Activated CD4-positive, alpha-beta T cell treated with anti-CD3 and anti-CD28 coated beads for 1 hour (primary cell): ENCODE results near the gene ODAD4.
"Not testable (repeated sequence)": the region's sequence is repeated elsewhere in the genome, so short reads cannot be mapped to it uniquely, and the experiment has no call there.

ENCODE experiments used
- DNase-seq: peaks from one replicate; pipeline ENCODE4 v3.0.0-alpha.2; 2020

ODAD4 gene

DNA sequence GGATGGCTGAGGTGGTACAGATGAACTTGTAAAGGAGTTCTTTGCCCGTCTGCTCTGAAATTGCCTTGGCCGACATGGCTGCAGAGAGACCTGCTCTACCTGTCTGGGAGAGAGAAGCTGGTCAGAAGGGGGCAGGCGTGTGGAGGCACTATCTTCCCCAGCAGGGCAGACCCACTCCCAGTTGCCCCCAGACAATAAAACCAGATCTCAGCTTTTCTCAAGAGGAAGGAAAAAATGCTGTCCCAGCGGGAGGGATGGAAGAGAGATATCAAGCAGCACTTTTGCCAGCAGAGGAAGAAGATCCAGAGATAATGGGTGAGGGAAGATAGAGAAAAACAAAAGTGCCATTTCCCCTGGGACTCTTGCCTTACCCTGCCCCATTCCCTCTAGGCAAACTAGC lies 16.6 kb upstream of the ODAD4 start:
- DNase-seq = no peak

DNA sequence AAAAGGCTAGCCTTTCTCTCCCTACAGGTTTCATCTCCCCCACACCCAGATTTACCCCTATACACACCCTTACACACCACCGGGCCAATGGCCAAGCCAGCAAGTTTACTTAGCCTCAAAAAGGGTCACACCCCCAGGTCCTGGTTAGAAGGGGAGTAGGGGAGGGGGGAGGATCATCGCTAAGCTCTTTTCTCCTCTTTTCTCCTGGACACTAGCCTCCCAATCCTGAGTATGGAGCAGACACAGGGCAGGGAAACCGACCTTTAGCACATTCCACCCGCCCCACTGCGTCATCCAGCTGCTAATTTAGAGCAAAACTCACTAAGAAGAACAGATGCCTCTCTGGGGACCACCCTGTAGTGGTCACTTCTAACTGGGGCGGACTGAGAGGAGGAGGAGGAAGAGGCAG lies 16.1 kb upstream of the ODAD4 start:
- DNase-seq = no peak

DNA sequence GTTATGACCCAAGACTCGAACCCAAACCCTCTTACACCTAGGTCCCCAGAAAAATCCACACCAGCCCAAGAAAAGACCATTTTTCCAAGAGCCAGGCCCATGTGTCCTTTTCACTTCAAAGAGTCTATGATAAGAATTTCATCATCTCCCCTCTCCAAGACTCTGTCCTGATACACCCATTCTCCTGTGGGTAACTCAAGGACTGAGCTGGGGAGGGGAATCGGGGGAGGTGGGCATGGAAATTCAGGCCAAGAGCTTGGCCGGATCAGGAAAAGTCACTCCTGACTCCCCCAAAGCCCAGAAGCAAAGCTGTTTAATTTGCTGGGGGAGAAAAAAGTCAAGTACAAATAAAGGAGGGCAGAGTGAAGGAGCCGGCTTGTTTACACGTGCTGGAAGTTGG lies 15.4 kb upstream of the ODAD4 start:
- DNase-seq = no peak

DNA sequence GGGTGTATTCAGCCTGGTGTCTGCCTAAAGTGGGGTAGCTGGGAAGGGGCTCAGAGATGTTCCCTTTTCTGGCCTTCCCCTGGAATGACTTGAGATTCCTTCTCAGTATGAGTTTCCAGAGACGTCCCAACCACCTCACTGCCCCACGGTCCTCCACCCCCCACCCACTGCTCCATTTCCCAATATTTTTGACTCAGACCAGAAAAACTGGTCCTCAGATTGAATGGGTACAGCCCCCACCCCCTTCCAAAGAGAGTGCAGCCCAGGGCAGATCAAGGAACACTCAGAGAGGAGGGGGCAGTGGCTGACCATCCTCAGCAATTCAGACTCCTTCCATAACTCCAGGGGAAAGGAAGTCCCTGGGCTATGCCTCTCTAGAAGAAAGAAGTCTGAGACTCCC lies 14.9 kb upstream of the ODAD4 start:
- DNase-seq = no peak

DNA sequence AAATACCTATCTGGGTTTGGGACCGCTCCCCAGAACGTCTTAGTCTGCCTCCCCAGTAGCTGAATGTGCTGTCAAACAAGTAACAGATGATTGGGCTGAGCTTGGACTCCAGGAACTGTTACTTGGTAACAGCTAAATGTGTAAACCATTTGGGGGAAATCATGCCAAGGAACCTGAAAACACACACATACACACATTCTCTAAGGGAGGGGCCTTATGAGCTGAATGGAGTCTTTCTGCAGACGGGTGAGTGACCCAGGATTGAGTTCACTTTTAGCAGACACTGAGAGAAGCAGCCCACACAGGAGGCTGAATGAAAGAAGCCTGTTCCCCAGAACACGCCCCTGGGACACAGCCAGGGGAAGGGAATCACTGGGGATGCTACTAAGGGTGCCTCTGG lies 13.2 kb upstream of the ODAD4 start:
- no peak for DNase-seq

DNA sequence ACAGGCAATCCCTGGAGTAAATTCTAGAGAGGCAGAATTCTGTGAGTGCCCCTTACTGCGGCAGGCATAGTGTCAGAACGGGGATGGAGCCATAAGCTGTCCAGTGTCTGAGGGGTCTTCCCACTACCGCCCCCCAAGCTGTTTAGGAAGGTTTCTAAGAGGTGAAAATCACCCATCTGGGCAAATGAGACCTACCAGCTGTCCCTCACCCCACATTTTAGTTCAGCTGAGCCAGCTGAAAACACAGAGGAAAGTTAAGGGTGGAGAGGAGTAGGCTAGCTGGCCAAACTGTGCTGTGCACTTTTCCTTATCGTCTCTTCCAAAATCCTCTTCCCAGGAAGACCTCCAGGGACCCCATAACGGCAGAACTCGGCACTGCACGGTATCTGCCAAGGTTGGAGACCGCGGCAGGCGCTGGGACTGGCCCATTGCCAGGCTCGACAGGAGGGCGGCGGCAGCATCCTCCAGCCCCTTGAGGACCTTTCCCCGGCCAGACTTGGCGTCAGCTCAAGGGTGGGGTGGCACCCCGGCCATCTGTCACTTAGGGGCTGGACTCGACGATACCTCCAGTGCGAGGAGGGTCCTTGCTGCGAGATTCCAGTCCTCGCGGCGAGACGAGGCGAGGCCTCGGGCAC lies 12.6 kb upstream of the ODAD4 start:
- DNase-seq = peak; percentile 19

DNA sequence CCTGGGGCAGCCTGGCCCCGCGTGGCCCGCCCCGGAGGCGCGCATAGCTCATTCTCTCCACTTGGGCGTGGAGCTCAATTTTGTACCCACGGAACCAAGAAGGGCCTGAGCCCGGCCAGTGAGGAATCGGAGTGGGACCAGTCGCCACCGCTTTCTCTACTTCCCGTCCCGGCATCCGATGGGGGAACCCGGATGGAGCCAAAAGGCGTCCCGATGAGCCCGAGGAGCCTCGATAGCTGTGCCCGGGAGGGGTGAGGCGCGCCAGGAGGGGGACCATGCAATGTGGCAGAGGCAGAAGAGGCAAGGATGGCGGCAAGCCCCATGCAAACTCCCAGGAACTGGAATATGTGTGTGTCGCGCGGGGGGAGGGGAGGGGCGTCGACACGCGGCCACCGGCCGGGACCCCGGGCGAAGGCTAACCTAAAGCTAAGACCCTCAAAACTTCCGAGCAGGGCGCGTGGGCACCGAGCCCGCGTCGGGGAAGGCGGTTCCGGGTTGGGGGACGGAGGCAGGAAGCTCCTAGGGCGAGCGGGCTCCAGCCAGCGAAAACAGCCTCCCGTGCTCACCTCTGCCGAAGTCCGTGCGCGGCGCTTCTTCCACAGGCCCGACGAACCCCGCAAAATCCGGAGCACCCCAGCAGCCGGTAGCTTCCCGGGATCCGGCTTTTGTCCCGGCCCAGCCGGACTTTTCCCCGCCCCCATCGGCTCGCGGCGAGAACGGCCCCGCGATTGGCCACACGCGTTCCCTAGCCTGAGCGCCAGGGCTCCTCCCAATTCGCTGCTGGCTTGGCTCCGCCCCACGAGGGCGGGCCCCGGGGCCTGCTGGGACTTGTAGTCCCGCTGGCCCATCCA lies 11.9 kb upstream of the ODAD4 start, which contains the start of gene ACLY:
TSS of gene ACLY (minus strand) at position 638 of the 851 bp plus-strand sequence. CDS start 5,078 bp downstream, outside the sequence.
- peak; percentile 92 for DNase-seq

DNA sequence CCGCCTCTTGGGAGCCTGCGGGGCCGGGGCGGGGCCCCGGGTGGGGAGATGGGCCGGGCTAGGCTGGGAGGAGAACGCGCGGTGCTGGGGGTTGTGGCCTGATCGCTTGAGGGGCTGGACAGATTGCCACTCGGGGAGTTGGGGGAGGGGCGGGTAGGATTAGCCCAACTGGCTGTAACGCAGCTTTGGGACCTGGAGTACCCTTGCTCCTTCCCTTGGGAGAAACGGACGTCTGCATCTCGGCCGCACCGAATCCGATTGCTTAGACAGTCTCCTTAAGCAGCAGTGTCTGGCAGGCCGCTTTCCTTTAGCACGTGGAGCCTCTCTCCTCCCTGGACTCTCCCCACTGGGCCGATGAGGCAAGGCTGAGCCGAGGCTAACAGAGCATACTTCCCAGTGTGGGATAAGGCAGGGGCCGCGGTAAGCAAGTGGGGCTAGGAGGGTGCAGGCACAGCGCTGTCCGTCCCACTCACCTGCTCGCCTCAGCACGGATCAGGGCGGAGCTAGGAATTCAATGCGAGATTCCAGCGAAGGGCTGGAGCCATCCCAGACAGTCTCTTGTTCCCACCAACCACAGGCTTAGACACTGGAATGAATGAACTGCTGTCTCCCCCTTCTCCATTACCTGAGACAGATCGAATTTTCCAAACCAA lies 11.1 kb upstream of the ODAD4 start:
- no peak for DNase-seq

DNA sequence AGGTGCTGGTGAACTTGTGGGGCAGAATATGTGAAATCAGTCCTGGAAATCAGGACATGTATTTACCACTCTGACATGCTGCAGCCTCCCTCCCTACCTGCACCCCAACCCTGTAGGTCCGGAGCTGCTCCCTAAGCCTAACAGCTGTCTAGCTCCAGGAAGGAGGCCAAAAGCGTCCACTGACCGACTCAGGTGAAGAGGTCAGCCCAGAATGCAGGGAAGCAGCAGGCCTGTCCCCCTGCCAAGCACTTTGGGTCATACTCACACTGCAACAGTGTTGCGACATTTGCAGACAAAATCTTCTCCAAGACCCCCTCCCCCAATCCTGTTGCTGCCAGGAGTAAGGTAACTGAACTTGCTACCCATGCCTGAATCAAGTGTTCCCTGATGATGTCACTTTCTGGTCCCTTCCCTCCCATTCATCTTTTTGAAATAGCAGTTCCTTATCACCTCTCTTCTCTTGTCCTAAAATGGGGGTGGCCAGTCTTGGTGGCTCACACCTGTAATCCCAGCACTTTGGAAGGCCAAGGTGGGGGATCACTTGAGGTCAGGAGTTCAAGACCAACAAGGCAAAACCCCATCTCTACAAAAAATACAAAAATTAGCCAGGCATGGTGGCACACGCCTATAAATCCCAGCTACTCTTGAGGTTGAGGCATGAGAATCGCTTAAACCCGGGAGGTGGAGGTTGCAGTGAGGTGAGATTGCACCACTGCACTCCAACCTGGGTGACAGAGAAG lies 10.4 kb upstream of the ODAD4 start:
- DNase-seq = no peak

DNA sequence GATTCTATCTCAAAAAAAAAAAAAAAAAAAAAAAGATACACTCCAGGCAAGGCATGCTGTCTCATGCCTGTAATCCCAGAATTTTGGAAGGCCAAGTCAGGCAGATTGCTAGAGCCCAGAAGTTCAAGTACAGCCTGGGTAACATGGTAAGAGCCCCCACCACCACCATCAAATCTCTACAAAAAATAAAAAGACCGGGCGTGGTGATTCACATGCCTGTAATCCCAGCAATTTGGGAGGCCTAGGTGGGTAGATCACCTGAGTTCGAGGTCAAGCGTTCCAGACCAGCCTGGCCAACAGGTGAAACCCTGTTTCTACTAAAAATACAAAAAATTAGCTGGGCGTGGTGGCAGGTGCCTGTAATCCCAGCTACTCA lies 9.8 kb upstream of the ODAD4 start:
- no peak for DNase-seq

DNA sequence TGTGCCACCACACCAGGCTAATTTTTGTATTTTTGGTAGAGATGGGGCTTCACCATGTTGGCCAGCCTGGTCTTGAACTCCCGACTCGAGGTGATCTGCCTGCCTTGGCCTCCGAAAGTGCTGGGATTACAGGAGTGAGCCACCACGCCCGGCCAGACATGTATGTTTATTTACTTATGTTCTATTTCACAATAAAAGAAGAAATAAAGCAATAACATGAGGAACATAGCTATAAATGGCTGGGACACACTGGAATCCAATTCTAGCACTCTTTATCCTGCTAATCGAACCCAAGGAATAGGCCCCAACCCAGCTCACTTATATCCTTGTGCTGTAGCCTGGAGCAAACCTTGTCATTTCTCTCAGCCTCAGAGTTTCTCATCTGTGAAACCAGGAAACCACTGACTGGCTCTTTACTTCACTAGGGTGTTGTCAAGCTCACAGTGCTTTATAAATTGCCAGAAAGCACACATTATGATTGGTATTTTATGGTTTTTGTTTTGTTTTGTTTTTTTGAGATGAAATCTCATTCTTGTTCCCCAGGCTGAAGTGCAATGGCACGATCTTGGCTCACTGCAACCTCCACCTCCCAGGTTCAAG lies 4.3 kb upstream of the ODAD4 start:
- no peak for DNase-seq

DNA sequence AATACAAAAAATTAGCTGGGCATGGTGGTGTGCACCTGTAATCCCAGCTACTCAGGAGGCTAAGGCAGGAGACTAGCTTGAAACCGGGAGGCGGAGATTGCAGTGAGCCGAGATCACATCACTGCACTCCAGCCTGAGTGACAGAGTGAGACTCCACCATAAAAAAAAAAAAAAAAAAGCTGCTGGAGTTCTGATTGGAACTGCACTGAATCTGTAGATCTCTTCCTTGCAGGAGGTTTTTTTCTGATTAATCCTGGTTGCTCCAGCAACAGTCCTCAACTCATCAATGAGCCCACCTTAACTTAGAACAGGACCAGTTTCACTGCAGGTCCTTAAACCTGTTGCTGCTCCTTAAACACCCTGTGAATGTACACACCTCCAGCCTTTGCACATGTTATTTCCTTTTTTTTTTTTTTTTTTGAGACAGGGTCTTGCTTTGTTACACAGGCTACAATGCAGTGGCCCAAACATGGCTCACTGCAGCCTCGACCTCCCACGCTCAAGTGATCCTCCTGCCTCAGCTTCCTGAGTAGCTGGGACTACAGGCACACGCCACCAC lies 1.6 kb upstream of the ODAD4 start:
- DNase-seq = no peak

DNA sequence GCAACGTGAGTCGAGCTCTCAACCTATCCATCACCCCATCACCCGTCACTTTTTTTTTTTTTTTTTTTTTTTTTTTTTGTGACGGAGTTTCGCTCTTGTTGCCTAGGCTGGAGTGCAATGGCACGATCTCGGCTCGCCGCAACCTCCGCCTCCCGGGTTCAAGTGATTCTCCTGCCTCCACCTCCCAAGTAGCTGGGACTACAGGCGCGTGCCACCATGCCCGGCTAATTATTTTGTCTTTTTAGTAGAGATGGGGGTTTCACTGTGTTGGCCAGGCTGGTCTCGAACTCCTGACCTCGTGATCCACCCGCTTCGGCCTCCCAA lies 378 bp downstream of the ODAD4 start:
- DNase-seq = not testable (repeated sequence)

DNA sequence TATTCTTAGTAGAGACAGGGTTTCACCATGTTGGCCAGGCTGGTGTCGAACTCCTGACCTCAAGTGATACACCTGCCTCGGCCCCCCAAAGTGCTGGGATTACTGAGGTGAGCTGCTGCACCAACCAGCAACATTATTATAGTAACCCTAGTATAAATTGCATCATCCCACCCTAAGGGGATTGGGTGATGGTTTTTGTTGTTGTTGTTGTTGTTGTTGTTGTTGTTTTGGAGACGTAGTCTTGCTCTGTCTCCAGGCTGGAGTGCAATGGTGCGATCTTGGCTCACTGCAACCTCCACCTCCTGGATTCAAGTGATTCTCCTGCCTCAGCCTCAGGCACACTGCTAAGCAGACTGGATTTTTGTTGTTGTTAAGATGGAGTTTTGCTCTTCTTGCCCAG lies 1.3 kb downstream of the ODAD4 start:
- DNase-seq = not testable (repeated sequence)

DNA sequence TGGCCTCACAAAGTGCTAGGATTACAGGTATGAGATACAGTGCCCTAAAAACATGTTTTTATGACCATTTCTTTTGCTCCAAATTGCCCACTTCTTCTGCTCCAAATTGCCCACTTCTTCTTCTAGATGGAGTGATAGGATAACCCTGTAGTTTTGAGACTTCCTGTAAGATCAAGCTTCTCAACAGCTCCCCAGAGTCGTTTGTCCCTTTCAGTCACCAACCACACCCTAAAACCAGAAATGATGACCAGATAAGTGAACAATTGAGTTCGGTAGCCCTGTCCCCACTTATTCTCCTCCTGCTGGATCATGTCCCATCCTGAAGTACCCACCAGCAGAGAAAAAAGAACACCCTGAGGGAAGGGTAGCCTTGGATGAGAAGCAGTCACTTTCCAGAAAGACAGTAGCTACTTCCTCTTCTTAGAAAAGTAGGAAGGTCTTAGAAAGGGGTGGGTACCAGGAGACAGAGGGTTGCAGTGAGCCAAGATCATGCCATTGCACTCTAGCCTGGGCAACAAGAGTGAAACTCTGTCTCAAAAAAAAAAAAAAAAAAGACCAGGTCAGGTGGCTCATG lies 2.5 kb downstream of the ODAD4 start:
- DNase-seq = no peak

DNA sequence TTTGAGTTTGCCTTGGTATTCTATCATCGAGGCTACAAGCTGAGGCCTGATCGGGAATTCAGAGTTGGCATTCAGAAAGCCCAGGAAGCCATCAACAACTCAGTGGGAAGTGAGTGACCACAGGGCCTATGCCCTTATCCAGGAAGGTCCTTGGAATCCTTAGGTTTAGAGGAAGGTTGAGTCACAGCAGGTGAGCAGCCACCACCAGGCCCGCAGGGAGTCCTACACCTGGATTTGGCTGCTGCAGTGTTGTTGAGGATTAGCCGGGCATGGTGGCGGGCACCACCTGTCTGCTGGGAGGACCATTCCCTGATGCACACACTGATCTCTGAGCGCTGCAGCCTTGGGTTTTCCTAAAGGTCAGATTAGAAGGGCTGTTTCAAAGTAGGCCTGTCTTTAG lies 5.2 kb downstream of the ODAD4 start:
- no peak for DNase-seq

DNA sequence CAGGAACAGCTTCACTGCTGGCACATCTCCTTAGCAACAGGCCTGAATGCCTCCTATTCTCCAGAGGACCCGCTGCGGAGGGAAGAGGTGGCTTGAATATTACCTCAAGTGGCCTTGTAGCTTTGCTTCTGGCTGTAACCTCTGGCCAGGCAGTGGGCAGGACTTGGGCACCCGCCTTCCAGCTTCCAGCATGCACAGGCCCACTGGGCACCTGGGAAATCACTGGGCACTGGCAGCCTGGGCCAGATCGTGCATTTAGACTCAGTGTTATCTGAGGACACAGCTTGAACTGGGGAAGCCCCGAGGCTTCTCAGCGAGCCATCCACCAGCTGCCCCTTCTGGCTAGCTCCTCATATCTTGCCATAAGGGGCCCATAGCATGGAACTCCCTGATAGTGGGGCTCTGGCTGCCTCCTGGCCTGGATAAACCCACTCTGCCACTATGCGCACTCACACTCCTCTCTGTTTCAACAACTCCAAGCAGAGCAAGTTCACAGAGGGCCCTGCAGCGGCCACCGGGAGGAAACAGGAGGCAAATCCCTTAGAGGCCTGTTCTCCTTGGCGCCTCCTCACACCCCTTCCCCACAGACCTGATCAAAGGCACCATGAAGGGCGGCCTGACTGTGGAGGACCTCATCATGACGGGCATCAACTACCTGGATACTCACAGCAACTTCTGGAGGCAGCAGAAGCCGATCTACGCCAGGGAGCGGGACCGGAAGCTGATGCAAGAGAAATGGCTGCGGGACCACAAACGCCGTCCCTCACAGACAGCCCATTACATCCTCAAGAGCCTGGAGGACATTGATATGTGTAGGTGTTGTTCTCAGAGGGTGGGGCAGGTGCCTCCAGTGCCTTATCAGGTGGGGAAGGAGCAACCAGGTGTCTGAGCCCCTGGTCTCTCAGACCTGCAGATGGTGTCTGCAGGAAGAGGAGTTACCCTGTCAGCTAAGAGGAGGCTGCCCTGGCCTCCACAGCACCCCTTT lies 7.8 kb downstream of the ODAD4 start:
- no peak for DNase-seq

DNA sequence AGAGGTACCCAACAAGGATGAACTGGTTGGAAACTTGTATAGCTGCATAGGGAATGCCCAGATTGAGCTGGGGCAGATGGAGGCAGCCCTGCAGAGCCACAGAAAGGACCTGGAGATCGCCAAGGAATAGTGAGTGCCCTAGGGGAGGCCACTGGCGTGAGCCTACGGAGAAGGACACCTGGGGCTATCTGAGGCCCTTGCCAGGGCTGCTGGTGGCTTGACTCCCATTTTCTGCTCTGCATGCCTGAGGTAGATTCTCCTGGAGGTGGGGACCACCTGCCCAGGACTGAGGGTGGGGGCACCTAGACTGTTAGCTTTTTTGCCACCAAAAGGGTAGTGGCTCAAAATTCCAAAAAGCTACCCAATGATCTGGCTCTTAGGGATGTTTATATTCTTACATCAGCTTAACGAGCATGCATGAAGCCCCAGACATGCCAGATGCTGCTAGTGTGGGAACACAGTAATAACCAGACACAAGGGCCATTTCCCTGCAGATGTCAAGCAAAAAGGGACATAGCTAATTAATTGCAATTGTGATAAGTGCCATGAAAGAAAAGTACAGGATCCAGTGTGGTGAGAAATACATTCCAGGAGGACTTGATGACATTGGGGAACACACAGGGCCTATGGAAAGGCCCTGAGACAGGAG lies 8.8 kb downstream of the ODAD4 start:
- no peak for DNase-seq

DNA sequence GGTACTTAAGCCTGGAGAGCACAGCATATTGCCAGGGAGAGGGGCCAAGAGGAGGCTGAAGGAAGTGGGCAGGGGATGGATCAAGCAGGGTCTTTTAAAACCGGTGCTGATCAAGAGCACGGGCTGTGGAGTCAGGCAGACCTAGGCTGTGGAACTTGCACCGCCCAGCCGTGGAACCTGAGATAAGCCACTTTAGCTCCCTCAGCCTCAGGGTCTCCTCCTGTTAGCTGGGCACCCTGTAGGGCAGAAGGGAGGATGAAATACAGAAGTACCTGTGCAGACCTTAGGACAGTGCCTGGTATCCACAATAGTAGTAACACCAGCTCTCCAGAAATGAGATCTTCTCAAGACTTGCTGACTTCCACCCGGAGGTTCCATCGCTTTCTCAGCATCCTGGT lies 9.3 kb downstream of the ODAD4 start:
- DNase-seq = no peak

DNA sequence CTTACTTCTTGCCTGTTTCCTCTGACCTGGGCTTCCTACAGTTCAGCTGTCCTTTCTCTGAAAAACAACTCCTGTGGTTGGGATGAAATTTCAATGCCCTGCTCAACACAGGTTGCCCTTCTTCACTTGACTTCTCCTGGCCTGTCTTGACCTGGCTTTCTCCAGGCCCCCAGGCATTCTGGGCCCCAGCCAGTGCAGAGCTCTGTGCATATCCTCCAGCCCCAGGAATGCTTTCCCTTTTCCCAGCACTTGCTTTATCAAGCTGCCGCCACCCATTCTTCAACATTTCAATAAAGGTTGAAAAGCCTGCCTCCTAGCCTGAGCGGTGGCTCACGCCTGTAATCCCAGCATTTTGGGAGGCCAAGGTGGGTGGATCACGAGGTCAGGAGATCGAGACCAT lies 10.8 kb downstream of the ODAD4 start:
- no peak for DNase-seq
